ENCODE results near the gene MYO6. TPM values are rescaled to one million over a fixed set of nuclear protein-coding genes. Genes with fewer than 3 reads are reported as not detected.

Gene MYO6
- total RNA-seq, 4 donors from 2014 or later = 36.1 to 45.3 (median 39.1) TPM

- H3K4me1 ChIP-seq = no peaks in the 10 kb centered on the region
- H3K27me3 ChIP-seq = no peaks in the 10 kb centered on the region
- no peaks in the 10 kb centered on the region for H3K36me3 ChIP-seq
- intact Hi-C loops (cut with DNase I) = no loop called here
- H3K9me3 ChIP-seq = no peaks in the 10 kb centered on the region
- no peak for DNase-seq
- TF ChIP-seq CTCF (IDR thresholded peaks at IDR 0.05) (no peak), POLR2A (IDR thresholded peaks at IDR 0.05) (no peak)
- H3K4me3 ChIP-seq (replicated peaks in 1 of 3) = no peak overlapping the region
- H3K27ac ChIP-seq = no peak overlapping the region
Observed at GRCh38 chr6:75808507-75808906, 59.5 kb downstream of the MYO6 start.

- Histone ChIP-seq H3K4me3 (replicated peaks in 1 of 3) (no peak overlapping the region), H3K27ac (no peak overlapping the region), H3K27me3 (no peaks in the 10 kb centered on the region), H3K9me3 (no peaks in the 10 kb centered on the region), H3K4me1 (no peaks in the 10 kb centered on the region), H3K36me3 (no peaks in the 10 kb centered on the region)
- intact Hi-C loops (cut with DNase I) = no loop called here
- DNase-seq = no peak
- TF ChIP-seq CTCF (IDR thresholded peaks at IDR 0.05) (no peak), POLR2A (IDR thresholded peaks at IDR 0.05) (no peak)
- 94 to 96% methylated on average over 1 of the region's 1 CpG for WGBS, 2 donors
Observed at GRCh38 chr6:75812560-75812959, 63.5 kb downstream of the MYO6 start.

- 87% methylated on average over 8 of the region's 8 CpGs for WGBS, 2 donors
- no peak for DNase-seq
- H3K4me3 ChIP-seq (replicated peaks in 1 of 3) = no peak overlapping the region
- H3K36me3 ChIP-seq = no peaks in the 10 kb centered on the region
- H3K27me3 ChIP-seq = no peaks in the 10 kb centered on the region
- H3K9me3 ChIP-seq = no peaks in the 10 kb centered on the region
- TF ChIP-seq POLR2A (IDR thresholded peaks at IDR 0.05) = no peak
- no peak for TF ChIP-seq CTCF (IDR thresholded peaks at IDR 0.05)
- H3K27ac ChIP-seq = no peak overlapping the region
- no peaks in the 10 kb centered on the region for H3K4me1 ChIP-seq
- intact Hi-C loops (cut with DNase I) = no loop called here
Observed at GRCh38 chr6:75813476-75814250, 64.6 kb downstream of the MYO6 start.

GRCh38 chr6:75815756-75816155 lies 66.7 kb downstream of the MYO6 start:
- TF ChIP-seq POLR2A (IDR thresholded peaks at IDR 0.05) (no peak), CTCF (IDR thresholded peaks at IDR 0.05) (no peak)

GRCh38 chr6:75818098-75818855 lies 69.2 kb downstream of the MYO6 start:
- 79 to 89% methylated on average over 1 of the region's 1 CpG for WGBS, 2 donors
- Histone ChIP-seq H3K27ac (no peak overlapping the region), H3K4me3 (replicated peaks in 1 of 3) (no peak overlapping the region), H3K27me3 (no peaks in the 10 kb centered on the region), H3K9me3 (no peaks in the 10 kb centered on the region), H3K4me1 (peaks cover 8% of the 10 kb centered on the region in 2 donors), H3K36me3 (no peaks in the 10 kb centered on the region)
- DNase-seq = no peak
- no peak for TF ChIP-seq POLR2A (IDR thresholded peaks at IDR 0.05)
- TF ChIP-seq CTCF (IDR thresholded peaks at IDR 0.05) = no peak
- intact Hi-C loops (cut with DNase I) = no loop called here

More at GRCh38 chr6:75815756-75816155, 66.7 kb downstream of the MYO6 start:
- 85 to 93% methylated on average over 1 of the region's 1 CpG for WGBS, 2 donors
- intact Hi-C loops (cut with DNase I) = no loop called here
- Histone ChIP-seq H3K4me3 (replicated peaks in 1 of 3) (no peak overlapping the region), H3K9me3 (no peaks in the 10 kb centered on the region), H3K4me1 (peaks cover 8% of the 10 kb centered on the region in 2 donors), H3K27me3 (no peaks in the 10 kb centered on the region), H3K27ac (no peak overlapping the region), H3K36me3 (no peaks in the 10 kb centered on the region)
- DNase-seq = no peak

Data from thyroid gland (tissue), 4 donors.